Esophagus squamous epithelium (tissue), 4 donors: ENCODE measurements around the gene PIBF1.

Experiments
- POLR2A ChIP-seq, 4 donors: fragments of 450-650 bp; IDR thresholded peaks; one replicate each; pipeline ENCODE4 v1.6.1; 2017; ENCODE audit warnings: antibody characterized with exemption in 4 of 4, mild to moderate bottlenecking in 4 of 4, moderate library complexity in 3 of 4
- TF ChIP-seq, protein P1 (sequence below), 6 experiments: fragments of 450-650 bp in 4 of 6; fragments of 200-600 bp in 2 of 6; sonication (generic) in 2 of 6; IDR thresholded peaks; one replicate each; pipeline ENCODE4 v1.5.1; 2016 to 2019; ENCODE audit warnings: antibody characterized with exemption in 6 of 6, mild to moderate bottlenecking in 4 of 6, moderate library complexity in 4 of 6

DNA sequence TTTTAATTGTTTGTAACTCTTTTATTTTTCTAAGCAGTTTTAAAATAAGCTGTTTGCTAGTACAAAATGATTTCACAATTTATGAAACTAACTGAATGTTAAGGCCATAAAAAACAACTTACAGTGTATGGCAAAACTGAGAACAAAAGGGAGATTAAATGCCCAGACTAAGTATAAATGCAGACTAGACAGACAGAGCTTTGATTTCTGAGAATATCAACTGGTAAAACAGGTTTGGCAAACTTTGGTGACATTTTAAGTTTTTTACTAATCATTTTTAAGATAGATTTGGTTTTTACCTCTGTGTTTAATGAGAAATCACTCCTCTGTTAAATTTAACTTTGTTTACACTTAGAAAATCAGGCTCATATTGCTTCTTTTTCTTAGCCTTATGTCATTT lies 149.4 kb downstream of the PIBF1 start:
- TF ChIP-seq, protein P1, sequence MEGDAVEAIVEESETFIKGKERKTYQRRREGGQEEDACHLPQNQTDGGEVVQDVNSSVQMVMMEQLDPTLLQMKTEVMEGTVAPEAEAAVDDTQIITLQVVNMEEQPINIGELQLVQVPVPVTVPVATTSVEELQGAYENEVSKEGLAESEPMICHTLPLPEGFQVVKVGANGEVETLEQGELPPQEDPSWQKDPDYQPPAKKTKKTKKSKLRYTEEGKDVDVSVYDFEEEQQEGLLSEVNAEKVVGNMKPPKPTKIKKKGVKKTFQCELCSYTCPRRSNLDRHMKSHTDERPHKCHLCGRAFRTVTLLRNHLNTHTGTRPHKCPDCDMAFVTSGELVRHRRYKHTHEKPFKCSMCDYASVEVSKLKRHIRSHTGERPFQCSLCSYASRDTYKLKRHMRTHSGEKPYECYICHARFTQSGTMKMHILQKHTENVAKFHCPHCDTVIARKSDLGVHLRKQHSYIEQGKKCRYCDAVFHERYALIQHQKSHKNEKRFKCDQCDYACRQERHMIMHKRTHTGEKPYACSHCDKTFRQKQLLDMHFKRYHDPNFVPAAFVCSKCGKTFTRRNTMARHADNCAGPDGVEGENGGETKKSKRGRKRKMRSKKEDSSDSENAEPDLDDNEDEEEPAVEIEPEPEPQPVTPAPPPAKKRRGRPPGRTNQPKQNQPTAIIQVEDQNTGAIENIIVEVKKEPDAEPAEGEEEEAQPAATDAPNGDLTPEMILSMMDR (IDR thresholded peaks at IDR 0.05) = no peak
- TF ChIP-seq POLR2A (IDR thresholded peaks at IDR 0.05) = no peak
